ENCODE data around the gene PKN2.

- TF ChIP-seq POLR2A (IDR thresholded peaks at IDR 0.05), result no peak
- TF ChIP-seq, protein P1, sequence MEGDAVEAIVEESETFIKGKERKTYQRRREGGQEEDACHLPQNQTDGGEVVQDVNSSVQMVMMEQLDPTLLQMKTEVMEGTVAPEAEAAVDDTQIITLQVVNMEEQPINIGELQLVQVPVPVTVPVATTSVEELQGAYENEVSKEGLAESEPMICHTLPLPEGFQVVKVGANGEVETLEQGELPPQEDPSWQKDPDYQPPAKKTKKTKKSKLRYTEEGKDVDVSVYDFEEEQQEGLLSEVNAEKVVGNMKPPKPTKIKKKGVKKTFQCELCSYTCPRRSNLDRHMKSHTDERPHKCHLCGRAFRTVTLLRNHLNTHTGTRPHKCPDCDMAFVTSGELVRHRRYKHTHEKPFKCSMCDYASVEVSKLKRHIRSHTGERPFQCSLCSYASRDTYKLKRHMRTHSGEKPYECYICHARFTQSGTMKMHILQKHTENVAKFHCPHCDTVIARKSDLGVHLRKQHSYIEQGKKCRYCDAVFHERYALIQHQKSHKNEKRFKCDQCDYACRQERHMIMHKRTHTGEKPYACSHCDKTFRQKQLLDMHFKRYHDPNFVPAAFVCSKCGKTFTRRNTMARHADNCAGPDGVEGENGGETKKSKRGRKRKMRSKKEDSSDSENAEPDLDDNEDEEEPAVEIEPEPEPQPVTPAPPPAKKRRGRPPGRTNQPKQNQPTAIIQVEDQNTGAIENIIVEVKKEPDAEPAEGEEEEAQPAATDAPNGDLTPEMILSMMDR (IDR thresholded peaks at IDR 0.05), result peak; percentile 49 to 73 (median 68)
These were observed 28.3 kb upstream of the PKN2 start for GRCh38 chr1:88655685-88656299.

Measured in right lobe of liver (tissue), 4 donors.